PC-9 (cell line): ENCODE measurements around the gene NOSIP. TPM values are rescaled to one million over a fixed set of nuclear protein-coding genes. Genes with fewer than 3 reads are reported as not detected.
A peak's percentile ranks its signal among the peaks of the same experiment; 100 is the strongest.

Experiments
- BruUV-seq: library from RNA; stranded (reverse); fragments of 400-500 nt; replicated peaks from 2 replicates; lab custom pipeline; 2021; lab: Mats Ljungman, UMichigan
- CTCF ChIA-PET: fragments of 300-600 bp; sonication (Branson Sonifier 250); formaldehyde crosslinking; loops from one replicate; lab custom pipeline; 2022; ENCODE audit warnings: antibody characterized with exemption; lab: Charles Lee
- POLR2A ChIA-PET: fragments of 300-600 bp; sonication (Branson Sonifier 250); formaldehyde crosslinking; loops from one replicate; lab custom pipeline; 2022; ENCODE audit warnings: antibody characterized with exemption; ENCODE audit not compliant: unreplicated experiment; lab: Charles Lee
- DNase-seq, 2 experiments: peaks; one replicate each; pipeline versions ENCODE4 v3.0.0 to v3.0.0-alpha.2; 2015 to 2022; ENCODE audit warnings: mixed read lengths in 1 of 2
- H2AFZ ChIP-seq: fragments of 200-600 bp; sonication (generic); 2 replicates; pipeline ENCODE4 v1.8.1; 2017; ENCODE audit warnings: antibody characterized with exemption
- H3F3A ChIP-seq: fragments of 200-600 bp; sonication (generic); 2 replicates; pipeline ENCODE4 v1.8.1; 2017; ENCODE audit warnings: antibody characterized with exemption, mild to moderate bottlenecking, low read depth; ENCODE audit not compliant: insufficient read depth
- H3K27ac ChIP-seq: fragments of 200-600 bp; sonication (generic); 2 replicates; pipeline ENCODE4 v1.6.1; 2016; ENCODE audit warnings: mixed run types
- H3K27me3 ChIP-seq: fragments of 200-600 bp; sonication (generic); 2 replicates; pipeline ENCODE4 v1.6.1; 2016; ENCODE audit warnings: low read depth, mixed run types; ENCODE audit not compliant: insufficient read depth
- H3K36me3 ChIP-seq: fragments of 200-600 bp; sonication (generic); 2 replicates; pipeline ENCODE4 v1.6.1; 2016; ENCODE audit warnings: low read depth, mixed run types
- H3K4me1 ChIP-seq: fragments of 200-600 bp; sonication (generic); replicated peaks from 2 replicates; pipeline ENCODE4 v1.6.1; 2016; ENCODE audit warnings: mixed run types; ENCODE audit not compliant: insufficient read depth
- H3K4me2 ChIP-seq: fragments of 200-600 bp; sonication (generic); 2 replicates; pipeline ENCODE4 v1.6.1; 2017; ENCODE audit warnings: mixed run types
- H3K4me3 ChIP-seq: fragments of 200-600 bp; sonication (generic); 2 replicates; pipeline ENCODE4 v1.6.1; 2016; ENCODE audit warnings: mixed run types
- H3K79me2 ChIP-seq: fragments of 200-600 bp; sonication (generic); 2 replicates; pipeline ENCODE4 v1.6.1; 2017; ENCODE audit warnings: low read depth, mixed run types
- H3K9me2 ChIP-seq: fragments of 200-600 bp; sonication (generic); 2 replicates; pipeline ENCODE4 v1.8.1; 2017; ENCODE audit warnings: mild to moderate bottlenecking; ENCODE audit not compliant: insufficient read depth
- H3K9me3 ChIP-seq: fragments of 200-600 bp; sonication (generic); 2 replicates; pipeline ENCODE4 v1.8.1; 2016; ENCODE audit warnings: low read depth; ENCODE audit not compliant: insufficient read depth
- H4K20me1 ChIP-seq: fragments of 200-600 bp; sonication (generic); 2 replicates; pipeline ENCODE4 v1.8.1; 2017; ENCODE audit not compliant: insufficient read depth
- EZH2 ChIP-seq: fragments of 200-600 bp; sonication (generic); IDR thresholded peaks from 2 replicates; pipeline ENCODE4 v1.8.0; 2017; ENCODE audit warnings: antibody characterized with exemption, low read depth
- intact Hi-C: fragments of 100-400 bp; cut with micrococcal nuclease; formaldehyde crosslinking; loops from one replicate; pipeline ENCODE4 v1.10.0; 2022; ENCODE audit not compliant: unreplicated experiment
- total RNA-seq: library from RNA; stranded (reverse); gene quantifications from 2 replicates; pipeline ENCODE4 v1.2.3, GENCODE V29; 2021
- TF ChIP-seq, protein P1 (sequence below): fragments of 200-600 bp; sonication (generic); conservative IDR thresholded peaks from 2 replicates; pipeline ENCODE4 v1.6.1; 2017; ENCODE audit warnings: mixed run types, antibody characterized with exemption, mild to moderate bottlenecking, moderate library complexity

The NOSIP gene
- total RNA-seq, 1 experiment from 2014 or later, result 71.3 TPM

DNA sequence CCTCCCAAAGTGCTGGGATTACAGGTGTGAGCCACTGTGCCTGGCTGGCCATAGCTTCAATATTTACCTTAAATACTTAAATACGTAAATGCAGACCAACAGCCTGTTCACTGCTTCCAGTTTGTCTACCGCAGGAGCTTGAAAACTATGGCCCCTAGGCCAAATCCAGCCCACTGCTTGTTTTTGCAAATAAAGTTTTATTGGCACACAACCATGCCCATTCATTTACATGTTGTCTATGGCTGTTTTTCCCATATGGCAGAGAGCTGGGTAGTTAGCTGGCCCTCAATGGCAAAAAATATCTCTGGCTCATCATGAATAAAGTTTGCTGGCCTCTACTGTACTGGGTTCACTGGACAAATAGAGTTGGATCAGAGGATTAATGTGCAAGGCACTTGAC is 22.4 kb upstream of the NOSIP start:
- no peaks in the 10 kb centered on the region for H3K9me3 ChIP-seq
- CTCF ChIA-PET, result no interaction called here
- no TSS peak for BruUV-seq
- H3F3A ChIP-seq, result peaks cover 14% of the 10 kb centered on the region; the same call in 1 of the 2 replicates
- H3K4me2 ChIP-seq, result no peak overlapping the region
- intact Hi-C loops, result no loop called here
- TF ChIP-seq, protein P1, sequence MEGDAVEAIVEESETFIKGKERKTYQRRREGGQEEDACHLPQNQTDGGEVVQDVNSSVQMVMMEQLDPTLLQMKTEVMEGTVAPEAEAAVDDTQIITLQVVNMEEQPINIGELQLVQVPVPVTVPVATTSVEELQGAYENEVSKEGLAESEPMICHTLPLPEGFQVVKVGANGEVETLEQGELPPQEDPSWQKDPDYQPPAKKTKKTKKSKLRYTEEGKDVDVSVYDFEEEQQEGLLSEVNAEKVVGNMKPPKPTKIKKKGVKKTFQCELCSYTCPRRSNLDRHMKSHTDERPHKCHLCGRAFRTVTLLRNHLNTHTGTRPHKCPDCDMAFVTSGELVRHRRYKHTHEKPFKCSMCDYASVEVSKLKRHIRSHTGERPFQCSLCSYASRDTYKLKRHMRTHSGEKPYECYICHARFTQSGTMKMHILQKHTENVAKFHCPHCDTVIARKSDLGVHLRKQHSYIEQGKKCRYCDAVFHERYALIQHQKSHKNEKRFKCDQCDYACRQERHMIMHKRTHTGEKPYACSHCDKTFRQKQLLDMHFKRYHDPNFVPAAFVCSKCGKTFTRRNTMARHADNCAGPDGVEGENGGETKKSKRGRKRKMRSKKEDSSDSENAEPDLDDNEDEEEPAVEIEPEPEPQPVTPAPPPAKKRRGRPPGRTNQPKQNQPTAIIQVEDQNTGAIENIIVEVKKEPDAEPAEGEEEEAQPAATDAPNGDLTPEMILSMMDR, result no peak
- no peak for TF ChIP-seq EZH2
- H2AFZ ChIP-seq, result no peak overlapping the region
- no peaks in the 10 kb centered on the region for H3K4me1 ChIP-seq
- peaks cover 48% of the 10 kb centered on the region for H3K79me2 ChIP-seq
- POLR2A ChIA-PET, result interaction anchor here (0.7 kb wide), 1 partner anchor 236 kb away, joined by 5 read pairs; no protein-coding TSS in a partner anchor
- no peaks in the 10 kb centered on the region for H3K9me2 ChIP-seq
- H3K27ac ChIP-seq, result no peak overlapping the region
- H3K27me3 ChIP-seq, result no peaks in the 10 kb centered on the region
- H4K20me1 ChIP-seq, result peaks cover 60% of the 10 kb centered on the region
- no peak overlapping the region for H3K4me3 ChIP-seq
- DNase-seq, result peak in 1 of 2 experiments; percentile 17
- H3K36me3 ChIP-seq, result peaks cover 43% of the 10 kb centered on the region

- intact Hi-C loops, result no loop called here
- Histone ChIP-seq H3K27ac (no peak overlapping the region), H3F3A (peaks cover 2% of the 10 kb centered on the region; the same call in 1 of the 2 replicates), H4K20me1 (peaks cover 54% of the 10 kb centered on the region), H3K79me2 (peaks cover 37% of the 10 kb centered on the region), H3K4me2 (no peak overlapping the region), H3K27me3 (no peaks in the 10 kb centered on the region), H3K9me3 (no peaks in the 10 kb centered on the region), H3K4me1 (no peaks in the 10 kb centered on the region), H3K36me3 (0 out of 2 replicates have a peak, but pooled peaks cover 36% of the 10 kb centered on the region), H2AFZ (no peak overlapping the region), H3K4me3 (no peak overlapping the region), H3K9me2 (no peaks in the 10 kb centered on the region)
- DNase-seq, result no peak
- ChIA-PET POLR2A (no interaction called here), CTCF (no interaction called here)
- BruUV-seq, result no TSS peak
- TF ChIP-seq, protein P1, result no peak
- TF ChIP-seq EZH2, result no peak
Observed at GRCh38 chr19:49601482-49602038, 21.2 kb upstream of the NOSIP start.

DNA sequence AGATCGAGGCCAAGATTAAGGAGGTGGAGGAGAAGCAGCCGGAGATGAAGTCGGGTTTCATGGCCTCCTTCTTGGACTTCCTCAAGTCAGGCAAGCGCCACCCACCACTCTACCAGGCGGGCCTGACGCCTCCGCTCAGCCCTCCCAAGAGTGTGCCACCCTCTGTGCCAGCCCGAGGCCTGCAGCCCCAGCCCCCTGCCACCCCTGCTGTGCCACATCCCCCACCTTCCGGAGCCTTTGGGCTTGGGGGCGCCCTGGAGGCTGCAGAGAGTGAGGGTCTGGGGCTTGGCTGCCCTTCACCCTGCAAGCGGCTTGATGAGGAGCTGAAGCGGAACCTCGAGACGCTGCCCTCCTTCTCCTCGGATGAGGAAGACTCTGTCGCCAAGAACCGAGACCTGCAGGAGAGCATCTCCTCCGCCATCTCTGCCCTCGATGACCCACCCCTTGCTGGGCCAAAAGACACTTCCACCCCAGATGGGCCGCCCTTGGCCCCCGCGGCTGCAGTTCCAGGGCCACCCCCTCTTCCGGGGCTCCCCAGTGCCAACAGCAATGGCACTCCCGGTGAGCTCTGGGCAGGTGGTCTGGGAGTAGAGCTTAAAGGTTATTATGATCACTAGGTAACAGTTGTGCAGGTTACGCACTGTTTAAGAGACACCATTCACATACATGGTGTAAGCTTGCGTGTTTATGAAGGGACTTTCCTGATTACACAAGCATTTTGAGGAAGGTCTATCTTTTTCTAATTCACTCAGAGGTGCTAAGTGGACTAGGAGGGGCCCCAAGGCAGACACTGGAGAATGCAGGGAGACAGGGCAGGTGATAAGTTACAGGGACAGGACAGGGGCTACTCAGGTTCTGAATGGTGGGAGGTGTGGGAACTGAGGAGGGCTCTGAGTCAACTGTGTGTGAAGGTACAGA is 19.3 kb upstream of the NOSIP start:
- CTCF ChIA-PET, result no interaction called here
- Histone ChIP-seq H3K27ac (no peak overlapping the region), H3K4me3 (no peak overlapping the region), H3K27me3 (no peaks in the 10 kb centered on the region), H3F3A (no peaks in the 10 kb centered on the region; the same call in 1 of the 2 replicates), H3K9me2 (no peaks in the 10 kb centered on the region), H3K9me3 (no peaks in the 10 kb centered on the region), H3K4me1 (no peaks in the 10 kb centered on the region), H3K4me2 (no peak overlapping the region), H3K36me3 (0 out of 2 replicates have a peak, but pooled peaks cover 29% of the 10 kb centered on the region), H2AFZ (no peak overlapping the region), H4K20me1 (peaks cover 48% of the 10 kb centered on the region), H3K79me2 (peaks cover 41% of the 10 kb centered on the region)
- TF ChIP-seq, protein P1, result no peak
- no peak for TF ChIP-seq EZH2
- POLR2A ChIA-PET, result no interaction called here
- no TSS peak for BruUV-seq
- DNase-seq, result no peak
- intact Hi-C loops, result no loop called here
